ENCODE results near the gene MEGF6.
"Not testable (repeated sequence)": the region's sequence is repeated elsewhere in the genome, so short reads cannot be mapped to it uniquely, and the experiment has no call there.

Gene MEGF6

GRCh38 chr1:3596663-3597598 lies 14.4 kb downstream of the MEGF6 start:
- no peak for DNase-seq (ENCODE audit: low read depth in 2 of 3, low spot score in 2 of 3)

DNA sequence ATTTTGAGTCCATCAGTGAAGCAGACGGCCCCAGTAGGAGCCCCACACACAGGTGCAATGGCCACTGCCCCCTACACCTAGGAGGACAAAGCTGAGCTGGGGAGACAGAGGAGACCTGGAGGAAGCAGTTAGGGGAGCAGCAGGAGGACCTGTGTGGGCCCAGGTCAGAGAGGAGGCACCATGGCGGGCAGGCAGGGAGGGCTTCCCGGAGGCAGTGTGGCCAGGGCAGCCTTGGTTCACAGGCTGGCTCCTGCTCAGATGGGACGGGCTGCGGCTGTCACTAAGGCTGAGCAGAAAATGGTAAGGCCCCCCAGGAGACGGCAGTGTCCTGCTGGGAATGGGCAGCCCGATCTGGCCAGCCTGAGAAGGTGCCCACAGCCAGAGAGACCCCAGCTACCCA lies 15.4 kb downstream of the MEGF6 start:
- DNase-seq (ENCODE audit: low read depth in 2 of 3, low spot score in 2 of 3), result no peak

GRCh38 chr1:3594706-3595377 lies 16.5 kb downstream of the MEGF6 start:
- DNase-seq (ENCODE audit: low read depth in 2 of 3, low spot score in 2 of 3), result no peak

DNA sequence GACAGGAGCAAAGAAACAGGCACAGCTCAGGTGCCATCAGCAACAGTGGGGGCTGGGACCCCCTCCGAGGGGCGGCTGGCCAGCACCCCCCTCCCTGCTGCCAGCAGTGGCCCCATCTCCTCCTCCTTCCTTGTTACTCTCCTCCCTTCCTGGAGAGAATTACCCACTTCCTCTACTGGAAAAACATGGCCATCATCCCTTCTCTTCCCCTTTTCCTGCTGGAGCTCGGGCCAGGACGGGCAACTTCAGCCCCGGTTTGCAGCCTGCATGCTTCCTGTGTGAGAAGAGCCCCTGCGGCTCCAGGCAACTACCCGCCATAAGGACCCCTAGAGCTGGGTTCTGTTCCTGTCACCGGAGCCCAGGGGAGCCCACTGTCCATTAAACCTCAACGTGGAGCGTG lies 17.6 kb downstream of the MEGF6 start:
- DNase-seq (ENCODE audit: low read depth in 2 of 3, low spot score in 2 of 3), result no peak

GRCh38 chr1:3593334-3593733 lies 18.0 kb downstream of the MEGF6 start:
- no peak for DNase-seq (ENCODE audit: low read depth in 2 of 3, low spot score in 2 of 3)

DNA sequence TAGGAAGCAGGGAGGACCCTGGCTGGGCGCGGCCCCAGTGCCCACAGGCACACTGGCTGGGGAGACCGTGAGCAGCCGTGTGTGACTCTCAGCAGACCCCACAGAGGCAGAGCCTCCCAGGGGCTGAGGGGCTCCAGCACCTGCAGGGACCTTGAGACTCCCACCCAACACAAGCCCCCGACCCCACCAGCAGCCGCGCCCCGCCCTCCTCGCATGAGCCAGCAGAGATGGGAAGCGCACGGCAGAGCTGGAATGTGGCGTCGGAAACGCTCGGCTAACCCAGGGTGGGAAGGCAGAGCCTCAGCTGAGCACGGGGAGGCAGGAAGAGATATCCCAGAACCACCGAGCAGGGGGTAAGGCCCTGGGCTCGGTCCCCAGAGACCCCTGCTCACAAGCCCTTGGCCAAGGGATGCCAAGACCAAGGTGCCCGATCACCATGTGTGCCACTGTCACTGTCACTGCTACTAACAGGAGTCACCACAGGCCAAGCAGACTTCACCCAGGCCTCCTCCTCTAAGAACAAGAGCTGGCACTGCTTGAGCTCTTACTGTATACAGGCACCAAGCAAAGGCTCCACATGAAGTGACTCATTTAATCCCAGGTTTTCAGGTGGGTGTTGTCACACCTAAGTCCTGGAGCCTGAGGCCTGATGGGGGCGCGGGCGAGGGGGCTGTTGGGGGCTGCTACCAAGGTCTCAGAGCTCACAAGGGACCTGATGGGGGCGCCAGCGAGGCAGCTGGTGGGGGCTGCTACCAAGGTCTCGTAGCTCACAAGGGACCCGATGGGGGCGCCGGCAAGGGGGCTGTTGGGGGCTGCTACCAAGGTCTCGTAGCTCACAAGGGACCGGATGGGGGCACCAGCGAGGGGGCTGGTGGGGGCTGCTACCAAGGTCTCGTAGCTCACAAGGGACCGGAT lies 20.1 kb downstream of the MEGF6 start:
- no peak for DNase-seq (ENCODE audit: low read depth in 2 of 3, low spot score in 2 of 3)

DNA sequence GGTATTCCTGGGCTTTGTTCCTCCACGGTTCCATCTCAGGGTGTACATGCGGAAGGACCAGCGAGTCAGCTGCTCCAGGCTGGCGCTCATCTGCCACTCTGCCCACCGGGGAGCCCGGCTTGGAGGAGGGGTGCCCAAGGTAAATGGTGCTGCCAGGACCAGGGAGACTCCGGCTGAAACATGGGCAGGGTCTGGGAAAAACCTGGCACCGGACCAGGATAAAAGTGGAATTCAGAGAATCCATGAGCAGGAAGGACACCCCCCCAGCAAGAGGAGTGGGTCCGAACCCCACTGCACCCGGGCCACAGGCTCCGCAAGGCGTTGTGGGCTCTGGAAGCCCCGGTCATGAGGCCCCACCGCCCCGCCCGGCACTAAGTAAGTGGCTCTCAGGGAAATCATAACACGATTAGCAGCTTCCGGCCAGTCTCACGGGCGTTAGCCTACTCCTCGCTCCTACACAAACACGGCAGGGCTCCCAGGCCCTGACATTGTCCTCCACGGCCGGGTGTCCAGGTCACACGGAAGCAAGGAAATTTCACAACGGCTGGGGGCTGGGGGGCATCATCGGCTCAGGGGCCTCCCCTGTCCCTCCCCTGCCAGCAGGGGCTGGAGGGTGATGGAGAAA lies 21.1 kb downstream of the MEGF6 start:
- DNase-seq (ENCODE audit: low read depth in 2 of 3, low spot score in 2 of 3), result no peak

GRCh38 chr1:3588395-3588794 lies 22.9 kb downstream of the MEGF6 start:
- DNase-seq (ENCODE audit: low read depth in 2 of 3, low spot score in 2 of 3), result no peak

GRCh38 chr1:3586986-3587759 lies 24.1 kb downstream of the MEGF6 start:
- DNase-seq (ENCODE audit: low read depth in 2 of 3, low spot score in 2 of 3), result no peak

DNA sequence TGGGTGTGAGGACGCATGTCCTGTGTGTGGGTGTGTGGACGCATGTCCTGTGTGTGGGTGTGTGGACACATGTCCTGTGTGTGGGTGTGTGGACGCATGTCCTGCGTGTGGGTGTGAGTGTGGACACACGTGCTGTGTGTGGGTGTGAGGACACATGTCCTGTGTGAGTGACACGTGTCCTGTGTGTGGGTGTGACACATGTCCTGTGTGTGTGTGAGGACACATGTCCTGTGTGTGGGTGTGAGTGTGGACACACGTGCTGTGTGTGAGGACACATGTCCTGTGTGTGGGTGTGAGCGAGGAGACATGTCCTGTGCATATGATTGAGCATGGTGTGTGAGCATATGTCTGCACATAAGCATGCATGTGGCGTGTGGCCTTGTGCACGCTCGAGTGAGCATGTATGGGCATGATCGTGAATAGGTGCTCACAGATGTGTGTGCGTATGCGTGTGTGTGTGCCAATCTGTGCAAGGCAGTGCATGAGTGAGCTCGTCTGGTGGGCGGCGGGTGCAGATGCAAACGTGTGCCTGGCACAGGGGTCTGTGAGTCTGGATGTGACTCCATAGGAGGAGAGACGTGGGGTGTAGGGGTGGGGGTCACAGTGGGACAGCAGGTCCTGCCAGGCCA lies 25.3 kb downstream of the MEGF6 start:
- no peak for DNase-seq (ENCODE audit: low read depth in 2 of 3, low spot score in 2 of 3)

- not testable (repeated sequence) for DNase-seq (ENCODE audit: low read depth in 2 of 3, low spot score in 2 of 3)
Observed at GRCh38 chr1:3585353-3585868, 25.9 kb downstream of the MEGF6 start.

- DNase-seq (ENCODE audit: low read depth in 2 of 3, low spot score in 2 of 3), result no peak
Observed at GRCh38 chr1:3584915-3585314, 26.4 kb downstream of the MEGF6 start.

DNA sequence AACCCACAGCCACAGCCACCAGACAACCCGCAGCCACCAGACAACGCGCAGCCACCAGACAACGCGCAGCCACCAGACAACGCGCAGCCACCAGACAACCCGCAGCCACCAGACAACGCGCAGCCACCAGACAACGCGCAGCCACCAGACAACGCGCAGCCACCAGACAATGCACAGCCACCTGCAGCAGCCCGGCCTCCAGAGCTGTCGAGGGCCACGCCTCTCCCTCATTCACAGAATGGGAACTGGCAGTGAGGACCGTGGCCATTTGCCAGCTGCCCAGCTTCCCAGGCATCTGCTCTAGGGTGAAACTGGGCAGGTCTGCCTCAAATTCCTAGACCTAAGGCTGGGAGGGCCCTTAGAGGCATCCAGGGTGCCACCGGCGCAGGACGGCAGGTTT lies 27.6 kb downstream of the MEGF6 start:
- DNase-seq (ENCODE audit: low read depth in 2 of 3, low spot score in 2 of 3), result not testable (repeated sequence)

GRCh38 chr1:3581296-3582036 lies 29.8 kb downstream of the MEGF6 start:
- no peak for DNase-seq (ENCODE audit: low read depth in 2 of 3, low spot score in 2 of 3)

- DNase-seq (ENCODE audit: low read depth in 2 of 3, low spot score in 2 of 3), result no peak
Observed at GRCh38 chr1:3580231-3580630, 31.1 kb downstream of the MEGF6 start.

DNA sequence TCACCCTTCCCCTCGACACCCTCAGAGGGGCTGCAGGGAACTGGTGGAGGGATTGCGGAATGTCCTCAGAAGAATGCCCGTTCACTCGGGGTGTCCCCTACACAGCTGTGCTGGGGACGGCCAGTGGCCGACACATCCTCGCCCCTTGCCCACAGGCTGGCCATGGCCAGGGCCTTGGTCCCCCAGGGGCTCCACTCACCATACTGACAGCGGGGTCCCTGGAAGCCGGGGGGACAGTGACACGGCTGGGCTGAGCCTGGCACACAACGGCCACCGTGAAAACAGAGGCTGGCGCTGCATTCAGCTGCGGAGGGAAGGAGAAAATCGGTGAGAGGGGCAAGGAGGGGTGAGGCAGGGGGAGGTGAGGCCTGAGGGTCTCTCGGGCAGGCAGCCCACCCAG lies 31.7 kb downstream of the MEGF6 start:
- DNase-seq (ENCODE audit: low read depth in 2 of 3, low spot score in 2 of 3), result no peak

DNA sequence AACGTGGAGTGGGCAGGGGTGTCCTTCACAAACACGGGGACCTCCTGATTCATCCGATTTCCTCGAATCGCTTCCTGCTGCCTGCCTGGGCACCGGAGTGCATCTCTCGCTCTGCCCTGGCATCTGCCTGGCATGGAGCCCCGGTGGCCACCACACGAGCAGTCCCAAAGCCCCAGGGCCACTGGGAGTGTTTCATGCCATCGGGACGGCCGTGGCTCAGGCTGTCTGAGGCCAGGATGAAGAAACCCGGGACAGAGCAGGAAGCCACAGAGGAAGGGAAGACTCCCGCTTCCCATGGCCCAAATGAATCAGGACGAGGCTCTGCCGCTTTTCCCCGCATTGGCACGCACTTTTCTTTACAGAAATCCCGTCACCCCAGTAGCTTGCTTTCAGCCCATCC lies 32.4 kb downstream of the MEGF6 start:
- no peak for DNase-seq (ENCODE audit: low read depth in 2 of 3, low spot score in 2 of 3)

DNA sequence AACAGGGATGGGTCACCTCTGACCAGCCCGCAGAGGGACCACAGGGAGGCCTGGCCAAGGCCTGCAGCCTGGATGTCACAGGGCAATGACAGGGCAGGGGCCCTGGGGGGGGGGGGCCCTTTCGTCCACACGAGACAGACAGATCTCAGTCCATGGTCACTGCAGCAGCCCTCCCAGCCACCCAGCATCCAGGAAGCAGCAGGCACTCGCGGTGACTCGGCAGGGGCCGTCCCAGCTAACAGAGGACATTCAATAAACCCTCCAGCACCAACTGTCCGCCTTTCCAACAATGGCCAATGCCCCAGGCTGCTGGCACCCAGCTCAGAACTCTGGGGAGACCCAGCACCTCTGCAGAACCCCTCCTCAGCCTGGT lies 32.9 kb downstream of the MEGF6 start:
- no peak for DNase-seq (ENCODE audit: low read depth in 2 of 3, low spot score in 2 of 3)
